ENCODE data around the gene AK9. TPM values are rescaled to one million over a fixed set of nuclear protein-coding genes. Genes with fewer than 3 reads are reported as not detected.

AK9 gene
- total RNA-seq, 1 experiment from 2014 or later = 2.6 TPM

DNA sequence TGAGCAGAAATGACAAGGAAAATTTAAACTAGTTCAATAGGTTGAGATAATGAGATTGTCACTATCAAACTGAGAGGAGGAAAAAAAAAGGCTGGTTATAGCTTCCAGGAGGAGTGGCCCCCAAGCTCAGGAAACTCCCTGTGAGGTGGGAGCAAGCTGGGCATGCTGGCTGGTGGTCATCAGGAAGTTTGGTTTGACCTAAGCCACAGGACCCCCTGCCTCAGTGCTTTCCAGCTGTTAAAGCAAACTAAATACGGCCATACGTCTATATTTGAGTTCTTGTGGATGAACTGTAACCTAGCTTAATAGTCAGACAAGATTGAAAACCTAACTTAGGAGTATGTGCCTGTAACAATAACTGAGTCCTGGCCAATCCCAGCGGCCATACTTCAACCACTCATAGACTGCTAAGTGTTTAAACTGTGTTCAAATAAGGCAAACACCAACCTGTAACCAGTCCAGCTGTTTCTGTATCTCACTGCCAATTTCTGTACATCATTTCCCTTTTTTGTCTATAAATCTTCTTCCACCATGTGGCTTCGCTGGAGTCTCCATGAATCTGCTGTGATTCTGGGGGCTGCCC is 183.4 kb downstream of the AK9 start:
- H3K27ac ChIP-seq (ENCODE audit: low read depth, low read length, poor library complexity, severe bottlenecking) = no peak overlapping the region
- POLR2A ChIA-PET (ENCODE audit: low non-redundant PET) = no interaction called here

DNA sequence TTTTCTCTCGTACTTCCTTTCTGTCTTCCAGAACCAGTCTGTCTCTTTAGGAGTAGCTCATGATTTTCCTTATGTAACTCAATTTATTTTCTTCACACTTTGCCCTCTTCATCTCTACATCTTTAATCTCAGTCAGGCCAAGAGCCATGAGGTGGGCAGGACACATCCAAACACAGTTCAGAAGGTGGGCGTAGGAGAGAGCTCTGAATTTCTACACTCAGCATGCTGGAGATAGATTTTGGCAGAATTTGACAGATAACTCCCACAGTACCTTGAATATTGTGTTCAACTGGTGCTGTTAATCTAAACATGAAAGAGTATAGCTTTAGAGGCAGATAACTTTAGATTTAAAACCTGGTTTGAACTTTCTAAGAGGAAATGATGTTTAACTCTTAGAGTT is 184.2 kb downstream of the AK9 start:
- no TSS peak for BruUV-seq (replicated peaks)
- no peak overlapping the region for H3K4me3 ChIP-seq (ENCODE audit: low read depth, low read length, poor library complexity, severe bottlenecking)
- TF ChIP-seq CTCF (conservative IDR thresholded peaks at IDR 0.05; ENCODE audit: low read depth, low read length) (no peak), EZH2 (IDR thresholded peaks at IDR 0.05; ENCODE audit: borderline replicate concordance, low read depth, low read length, poor library complexity, severe bottlenecking) (no peak)
- H3K36me3 ChIP-seq (ENCODE audit: insufficient read depth, low read length, poor library complexity, severe bottlenecking) = no peaks in the 10 kb centered on the region
- intact Hi-C loops (cut with micrococcal nuclease; ENCODE audit: unreplicated experiment) = no loop called here
- H3K27me3 ChIP-seq (replicated peaks; ENCODE audit: insufficient read depth, low read depth, low read length, poor library complexity) = no peaks in the 10 kb centered on the region
- DNase-seq (ENCODE audit: low spot score) = no peak
- peaks cover 4% of the 10 kb centered on the region for H3K9me3 ChIP-seq (ENCODE audit: low read depth, low read length, poor library complexity, severe bottlenecking)
- ChIA-PET POLR2A (ENCODE audit: low non-redundant PET) (no interaction called here), CTCF (no interaction called here)
- H3K4me1 ChIP-seq (ENCODE audit: insufficient read depth, low read length, poor library complexity, severe bottlenecking) = no peaks in the 10 kb centered on the region
- no peak overlapping the region for H3K27ac ChIP-seq (ENCODE audit: low read depth, low read length, poor library complexity, severe bottlenecking)

More for the DNA sequence above, 183.4 kb downstream of the AK9 start:
- TF ChIP-seq CTCF (conservative IDR thresholded peaks at IDR 0.05; ENCODE audit: low read depth, low read length) (no peak), EZH2 (IDR thresholded peaks at IDR 0.05; ENCODE audit: borderline replicate concordance, low read depth, low read length, poor library complexity, severe bottlenecking) (no peak)
- Histone ChIP-seq H3K36me3 (ENCODE audit: insufficient read depth, low read length, poor library complexity, severe bottlenecking) (no peaks in the 10 kb centered on the region), H3K9me3 (ENCODE audit: low read depth, low read length, poor library complexity, severe bottlenecking) (peaks cover 4% of the 10 kb centered on the region), H3K4me3 (ENCODE audit: low read depth, low read length, poor library complexity, severe bottlenecking) (no peak overlapping the region), H3K4me1 (ENCODE audit: insufficient read depth, low read length, poor library complexity, severe bottlenecking) (no peaks in the 10 kb centered on the region), H3K27me3 (replicated peaks; ENCODE audit: insufficient read depth, low read depth, low read length, poor library complexity) (no peaks in the 10 kb centered on the region)
- no TSS peak for BruUV-seq (replicated peaks)
- no peak for DNase-seq (ENCODE audit: low spot score)
- intact Hi-C loops (cut with micrococcal nuclease; ENCODE audit: unreplicated experiment) = no loop called here
- CTCF ChIA-PET = no interaction called here

- no peak for TF ChIP-seq CTCF (conservative IDR thresholded peaks at IDR 0.05; ENCODE audit: low read depth, low read length)
- TF ChIP-seq EZH2 (IDR thresholded peaks at IDR 0.05; ENCODE audit: borderline replicate concordance, low read depth, low read length, poor library complexity, severe bottlenecking) = no peak
- Histone ChIP-seq H3K4me1 (ENCODE audit: insufficient read depth, low read length, poor library complexity, severe bottlenecking) (no peaks in the 10 kb centered on the region), H3K27ac (ENCODE audit: low read depth, low read length, poor library complexity, severe bottlenecking) (no peak overlapping the region), H3K27me3 (replicated peaks; ENCODE audit: insufficient read depth, low read depth, low read length, poor library complexity) (no peaks in the 10 kb centered on the region), H3K36me3 (ENCODE audit: insufficient read depth, low read length, poor library complexity, severe bottlenecking) (no peaks in the 10 kb centered on the region), H3K4me3 (ENCODE audit: low read depth, low read length, poor library complexity, severe bottlenecking) (no peak overlapping the region), H3K9me3 (ENCODE audit: low read depth, low read length, poor library complexity, severe bottlenecking) (peaks cover 4% of the 10 kb centered on the region)
- DNase-seq (ENCODE audit: low spot score) = no peak
- BruUV-seq (replicated peaks) = no TSS peak
- ChIA-PET POLR2A (ENCODE audit: low non-redundant PET) (no interaction called here), CTCF (no interaction called here)
- intact Hi-C loops (cut with micrococcal nuclease; ENCODE audit: unreplicated experiment) = no loop called here
Observed at GRCh38 chr6:109506314-109506713, 184.7 kb downstream of the AK9 start.

Measured in A673 (cell line).